ENCODE measurements around the gene KIRREL1.

The KIRREL1 gene

GRCh38 chr1:158053276-158053675 is 59.8 kb downstream of the KIRREL1 start:
- in situ Hi-C loops (cut with MboI; ENCODE audit: low sequenced_read_pairs, unreplicated experiment), result no loop called here
- no peak for DNase-seq (ENCODE audit: low spot score)
- TF ChIP-seq CTCF (IDR thresholded peaks at IDR 0.05; ENCODE audit: borderline replicate concordance, control extremely low read depth, extremely low read depth, insufficient read depth, missing control alignments), result no peak

DNA sequence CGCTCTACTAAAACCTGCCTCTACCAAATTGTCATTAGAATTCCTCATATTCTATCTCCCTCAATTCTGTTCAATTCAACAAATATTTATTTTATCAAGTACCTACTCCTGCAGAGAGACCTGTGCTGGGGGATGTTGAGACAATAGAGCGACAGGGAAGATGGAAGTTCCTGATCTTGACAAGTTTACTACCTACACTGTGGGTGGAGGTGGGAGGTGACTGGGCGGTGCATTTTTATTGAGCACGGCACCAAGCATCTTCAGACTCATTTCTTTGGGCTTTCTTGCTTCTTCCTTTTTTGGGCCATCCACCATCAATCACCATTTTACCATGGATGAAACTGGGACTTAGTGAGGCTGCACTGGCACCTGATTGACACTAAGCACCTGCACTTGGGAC is 61.3 kb downstream of the KIRREL1 start:
- no peak for TF ChIP-seq CTCF (IDR thresholded peaks at IDR 0.05; ENCODE audit: borderline replicate concordance, control extremely low read depth, extremely low read depth, insufficient read depth, missing control alignments)
- in situ Hi-C loops (cut with MboI; ENCODE audit: low sequenced_read_pairs, unreplicated experiment), result no loop called here
- DNase-seq (ENCODE audit: low spot score), result no peak

DNA sequence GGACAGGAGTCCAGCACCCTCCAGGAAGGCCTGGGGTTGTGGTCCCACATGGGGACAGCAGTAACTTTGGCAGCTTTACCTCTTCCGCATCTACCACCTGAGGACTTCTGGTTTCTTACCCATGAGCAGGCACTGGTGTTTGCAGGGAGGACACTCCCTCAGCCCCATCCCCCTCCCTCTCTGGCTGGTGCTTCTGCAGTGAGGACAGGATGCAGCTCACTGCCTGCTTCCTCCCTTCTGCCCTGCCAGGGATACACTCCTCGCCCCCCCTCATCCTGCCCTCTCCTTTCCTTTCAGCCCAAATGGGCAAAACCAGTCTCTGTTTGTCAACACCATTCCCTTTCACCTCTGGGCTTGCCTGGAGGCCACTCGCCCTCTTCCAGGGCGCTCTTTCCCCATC is 62.4 kb downstream of the KIRREL1 start:
- in situ Hi-C loops (cut with MboI; ENCODE audit: low sequenced_read_pairs, unreplicated experiment), result no loop called here
- no peak for DNase-seq (ENCODE audit: low spot score)
- TF ChIP-seq CTCF (IDR thresholded peaks at IDR 0.05; ENCODE audit: borderline replicate concordance, control extremely low read depth, extremely low read depth, insufficient read depth, missing control alignments), result no peak

- no peak for DNase-seq (ENCODE audit: low spot score)
- no peak for TF ChIP-seq CTCF (IDR thresholded peaks at IDR 0.05; ENCODE audit: borderline replicate concordance, control extremely low read depth, extremely low read depth, insufficient read depth, missing control alignments)
- in situ Hi-C loops (cut with MboI; ENCODE audit: low sequenced_read_pairs, unreplicated experiment), result no loop called here
Observed at GRCh38 chr1:158056498-158056897, 63.1 kb downstream of the KIRREL1 start.

DNA sequence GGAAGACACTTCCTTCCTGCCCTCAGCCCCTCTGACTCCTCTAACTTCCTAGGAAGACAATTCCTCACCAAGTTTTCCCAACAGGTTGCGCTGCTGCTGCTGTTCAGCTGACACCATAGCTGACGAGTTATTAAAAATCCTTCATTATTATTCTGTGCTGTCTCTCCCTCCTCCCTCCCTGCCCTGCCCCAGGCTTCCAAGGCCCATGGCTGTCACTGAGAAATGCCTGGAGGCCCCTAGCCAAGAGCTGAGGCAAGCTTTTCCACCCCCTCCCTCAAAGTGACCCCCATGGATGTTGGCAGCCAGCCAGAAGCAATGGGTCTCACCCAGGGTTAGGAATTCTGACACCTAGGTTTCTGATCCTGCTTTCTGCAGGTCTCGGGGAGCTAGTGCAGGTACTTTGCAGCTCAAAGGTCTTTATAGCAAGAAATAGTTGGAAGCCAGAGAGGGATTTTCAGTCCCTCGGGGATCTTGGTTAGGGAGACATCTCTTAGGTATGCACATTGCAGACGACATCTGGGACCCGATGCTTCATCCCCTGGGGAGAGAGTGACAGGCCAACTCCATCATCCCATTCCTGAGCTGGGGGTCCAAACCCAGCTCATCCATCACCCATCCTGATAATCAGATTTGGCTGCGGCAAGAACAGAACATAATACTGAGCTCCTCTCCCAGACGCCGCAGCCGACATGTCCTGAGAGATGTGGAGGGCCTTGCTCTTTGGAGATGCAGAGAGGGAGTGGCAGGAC is 65.0 kb downstream of the KIRREL1 start:
- no peak for DNase-seq (ENCODE audit: low spot score)
- in situ Hi-C loops (cut with MboI; ENCODE audit: low sequenced_read_pairs, unreplicated experiment), result no loop called here
- no peak for TF ChIP-seq CTCF (IDR thresholded peaks at IDR 0.05; ENCODE audit: borderline replicate concordance, control extremely low read depth, extremely low read depth, insufficient read depth, missing control alignments)

DNA sequence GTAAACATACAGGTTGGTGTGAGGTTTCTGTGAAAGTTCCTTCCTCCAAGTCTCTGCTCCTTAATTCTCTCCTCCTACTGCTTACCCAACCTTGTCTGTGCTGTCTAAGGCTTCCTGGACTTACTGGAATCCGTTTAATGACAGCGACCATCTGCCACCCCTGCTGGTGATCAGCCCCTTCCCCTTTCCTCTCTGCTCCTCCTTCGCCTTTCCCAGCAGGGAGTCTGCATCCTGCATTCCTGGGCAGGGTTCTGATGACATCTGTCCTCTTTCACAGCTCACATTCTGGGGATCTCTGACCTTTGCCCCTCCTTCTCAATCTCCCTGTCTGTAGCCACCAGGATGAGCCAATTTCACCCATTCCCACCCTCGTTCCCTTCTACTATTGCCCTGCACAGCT is 66.5 kb downstream of the KIRREL1 start:
- in situ Hi-C loops (cut with MboI; ENCODE audit: low sequenced_read_pairs, unreplicated experiment), result no loop called here
- no peak for DNase-seq (ENCODE audit: low spot score)
- TF ChIP-seq CTCF (IDR thresholded peaks at IDR 0.05; ENCODE audit: borderline replicate concordance, control extremely low read depth, extremely low read depth, insufficient read depth, missing control alignments), result no peak

All from GM13976 (cell line).